ENCODE measurements around the gene GIPC1. TPM values are rescaled to one million over a fixed set of nuclear protein-coding genes. Genes with fewer than 3 reads are reported as not detected.

The GIPC1 gene
- total RNA-seq, 8 experiments from 2014 or later, result 28.7 to 92.0 (median 49.2) TPM

DNA sequence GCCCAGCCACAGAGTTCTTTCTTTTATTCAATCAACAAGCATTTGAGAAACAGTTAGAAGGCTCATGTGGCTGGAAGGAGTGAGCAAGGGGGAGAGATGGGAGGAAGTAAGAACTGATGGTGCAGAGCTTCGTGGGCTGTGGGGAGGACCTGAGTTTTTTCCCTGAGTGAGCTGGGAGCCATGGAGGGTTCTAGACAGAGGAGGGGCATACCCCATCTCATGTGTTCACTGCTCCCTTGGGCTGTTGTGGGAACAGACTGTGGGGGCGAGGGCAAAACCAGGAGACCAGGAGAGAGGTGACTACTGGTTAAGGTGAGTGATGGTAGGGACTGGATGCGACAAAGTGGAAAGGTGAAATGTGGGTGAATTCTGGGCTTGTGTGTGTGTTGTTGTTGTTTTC, 65.2 kb downstream of the GIPC1 start:
- in situ Hi-C loops (cut with MboI; ENCODE audit: low pct_unique_long_range_greater_than_20kb in 2 of 9, low sequenced_read_pairs in 9 of 9, unreplicated experiment in 9 of 9), result no loop called here
- no peak overlapping the region for H3K27ac ChIP-seq
- peaks cover 11 to 15% of the 10 kb centered on the region in 2 donors for H3K4me1 ChIP-seq (replicated peaks in 1 of 2)
- ATAC-seq (replicated peaks in 6 of 8), result no peak
- 40 to 86% (median 68%) methylated on average over 1 to 3 of the region's 3 CpGs; no CpG with 5 or more reads in 2 of the 10 experiments for WGBS, 10 experiments
- H3K4me3 ChIP-seq, result no peak overlapping the region

DNA sequence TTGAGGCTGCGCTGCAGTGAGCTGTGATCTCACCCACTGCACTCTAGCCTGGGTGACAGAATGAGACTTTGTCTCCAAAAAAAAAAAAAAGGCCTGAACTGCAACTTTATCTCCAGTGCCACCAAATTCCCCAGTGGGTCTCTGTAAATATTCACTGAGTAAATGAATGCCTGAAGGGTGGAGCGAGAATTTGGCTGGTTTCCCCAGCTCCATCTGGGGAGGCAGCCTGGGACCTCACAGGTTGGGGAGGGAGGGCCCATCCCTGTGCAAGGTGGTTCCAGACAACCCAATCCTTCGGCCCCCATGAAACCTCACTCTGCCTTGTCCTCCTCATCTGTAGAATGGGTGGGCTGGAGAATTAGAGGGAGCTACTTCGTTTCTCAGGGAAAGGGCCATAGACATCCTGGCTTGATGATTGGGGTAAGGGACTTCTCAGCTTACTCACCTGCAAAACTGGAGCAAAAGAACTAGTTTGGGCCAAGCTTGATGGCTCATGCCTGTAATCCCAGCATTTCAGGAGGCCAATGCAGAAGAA, 67.0 kb downstream of the GIPC1 start:
- Histone ChIP-seq H3K27ac (no peak overlapping the region), H3K4me1 (replicated peaks in 1 of 2) (peaks cover 0 to 5% of the 10 kb centered on the region in 2 donors), H3K4me3 (no peak overlapping the region)
- WGBS, 10 experiments, result 50 to 100% (median 82%) methylated on average over 1 to 3 of the region's 4 CpGs; no CpG with 5 or more reads in 3 of the 10 experiments
- ATAC-seq (replicated peaks in 6 of 8), result no peak
- in situ Hi-C loops (cut with MboI; ENCODE audit: low pct_unique_long_range_greater_than_20kb in 2 of 9, low sequenced_read_pairs in 9 of 9, unreplicated experiment in 9 of 9), result no loop called here

Other genes with a start within 250 kb of the GIPC1 start
- gene ADGRE5, start 114.7 kb downstream of the GIPC1 start, total RNA-seq, result 10 to 100 TPM in 3 of 8 experiments, 1 to 10 TPM in 2, under 1 TPM in 3; 0.63 to 33.8 (median 1.5) TPM
- gene DDX39A, start 76.8 kb downstream of the GIPC1 start, total RNA-seq, result 100 to 1,000 TPM in 1 of 8 experiments, 10 to 100 TPM in 7; 25.7 to 134 (median 58.3) TPM
- gene PKN1, start 62.8 kb downstream of the GIPC1 start, total RNA-seq, result 10 to 100 TPM; 37.6 to 69.3 (median 56.0) TPM
- gene PTGER1, start 20.8 kb downstream of the GIPC1 start, total RNA-seq, result under 1 TPM in 2 of 8 experiments, not detected in 6; 0.11 to 0.24 TPM
- gene DNAJB1, start 22.3 kb upstream of the GIPC1 start, total RNA-seq, result 100 to 1,000 TPM in 3 of 8 experiments, 10 to 100 TPM in 5; 36.7 to 113 (median 72.8) TPM
- 100 to 1,000 TPM in 4 of 8 experiments, 10 to 100 TPM in 4; 67.6 to 145 (median 97.3) TPM for gene TECR, start 33.5 kb upstream of the GIPC1 start, total RNA-seq
- gene NDUFB7, start 75.9 kb upstream of the GIPC1 start, total RNA-seq, result 100 to 1,000 TPM; 232 to 333 (median 277) TPM
- under 1 TPM in 1 of 8 experiments, not detected in 7; 0.05 TPM for gene CLEC17A, start 87.0 kb upstream of the GIPC1 start, total RNA-seq
- under 1 TPM in 1 of 8 experiments, not detected in 7; 0.13 TPM for gene ADGRE3, start 178.7 kb upstream of the GIPC1 start, total RNA-seq
- gene ZNF333, start 193.9 kb upstream of the GIPC1 start, total RNA-seq, result 10 to 100 TPM in 6 of 8 experiments, 1 to 10 TPM in 2; 9.5 to 27.8 (median 19.8) TPM

All from motor neuron (in vitro differentiated cells).